Heart left ventricle (tissue), 13 donors: Measurements from ENCODE around the gene SORL1.

Experiments
- CTCF ChIP-seq, 12 donors: fragments of 200-600 bp; sonication (generic) in 4 of 12; IDR thresholded peaks; one replicate each; pipeline versions ENCODE4 v1.5.0 to v1.8.0; 2018 to 2022; ENCODE audit warnings: antibody characterized with exemption in 12 of 12, mild to moderate bottlenecking in 5 of 12
- POLR2A ChIP-seq, 2 donors: fragments of 450-650 bp; IDR thresholded peaks; one replicate each; pipeline ENCODE4 v1.6.1; 2017; ENCODE audit warnings: antibody characterized with exemption in 2 of 2, mild to moderate bottlenecking in 2 of 2, moderate library complexity in 2 of 2
- donor health status: ischemic (EF 13 %, LVEDD 7.1; RV severe dilation, severe dysfunction).
- donor health status: DM: no; HTN: yes; CAD: no.
- donor health status: DM: no; HTN: no; CAD: no.
- donor health status: ischemic (EF 25% LVEDD 6.9; RV normal size, moderate dysfunction).
- donor health status: ischemic (EF 25% LVEDD 5.7; RV mildly dilated, moderate dysfunction).
- donor health status: ischemic (EF 35%, LVEDD 5.7; RV mildly dilated, moderate dysfunction).
- donor health status: nonischemic (EF 11% LVEDD 7.7; RV severe dilation, severe dysfunction).
- donor health status: DM: yes; HTN: yes; CAD: no.
- donor health status: PGD.
- donor health status: ischemic (EF 29% LVEDD 5.4; RV normal size, mild dysfunction).
- donor health status: nonischemic (EF 23%, LVEDD 6.1; RV moderate dilation, normal function).

- TF ChIP-seq CTCF (IDR thresholded peaks at IDR 0.05) (no peak), POLR2A (IDR thresholded peaks at IDR 0.05) (no peak)
These were observed 50.9 kb downstream of the SORL1 start for GRCh38 chr11:121503051-121503450.
